Trophoblast cell (in vitro differentiated cells and primary cell): ENCODE data around the gene ELOVL4.

Experiments used
- DNase-seq, 2 donors: peaks; one replicate each; pipeline ENCODE4 v3.0.0-alpha.2; 2016
- H2AFZ ChIP-seq: 2 replicates; pipeline ENCODE4 v1.6.1; 2013; ENCODE audit warnings: low read length, moderate library complexity, mild to moderate bottlenecking; ENCODE audit not compliant: insufficient read depth, poor library complexity
- H2AK5ac ChIP-seq: 2 replicates; pipeline ENCODE4 v1.6.1; 2013; ENCODE audit warnings: mild to moderate bottlenecking, low read length
- H2BK120ac ChIP-seq: 2 replicates; pipeline ENCODE4 v1.6.1; 2013; ENCODE audit warnings: low read length, mild to moderate bottlenecking, moderate library complexity; ENCODE audit not compliant: insufficient read depth, poor library complexity
- H2BK12ac ChIP-seq: 2 replicates; pipeline ENCODE4 v1.6.1; 2013; ENCODE audit warnings: mild to moderate bottlenecking, low read length, moderate library complexity
- H2BK5ac ChIP-seq: 2 replicates; pipeline ENCODE4 v1.6.1; 2013; ENCODE audit warnings: low read length, low read depth, moderate library complexity, mild to moderate bottlenecking; ENCODE audit not compliant: poor library complexity
- H3K14ac ChIP-seq: 2 replicates; pipeline ENCODE4 v1.6.1; 2013; ENCODE audit warnings: mild to moderate bottlenecking, low read length
- H3K18ac ChIP-seq: 2 replicates; pipeline ENCODE4 v1.6.1; 2013; ENCODE audit warnings: mild to moderate bottlenecking, low read length
- H3K23ac ChIP-seq: 2 replicates; pipeline ENCODE4 v1.6.1; 2013; ENCODE audit warnings: low read length
- H3K27ac ChIP-seq: 2 replicates; pipeline ENCODE4 v1.5.1; 2013; ENCODE audit warnings: low read depth, mild to moderate bottlenecking, inconsistent platforms, low read length, moderate library complexity
- H3K27me3 ChIP-seq: 2 replicates; pipeline ENCODE4 v1.6.1; 2013; ENCODE audit warnings: inconsistent platforms, mild to moderate bottlenecking, low read length, moderate library complexity; ENCODE audit not compliant: insufficient read depth
- H3K36me3 ChIP-seq, 2 experiments: 1 replicate in 1 of 2; 2 replicates in 1 of 2; pipeline ENCODE4 v1.6.1; 2013; ENCODE audit warnings: low read length in 2 of 2, mild to moderate bottlenecking in 2 of 2, moderate library complexity in 1 of 2; ENCODE audit not compliant: insufficient read depth in 2 of 2, control insufficient read depth in 1 of 2
- H3K4ac ChIP-seq: 2 replicates; pipeline ENCODE4 v1.6.1; 2013; ENCODE audit warnings: low read depth, mild to moderate bottlenecking, low read length, moderate library complexity
- H3K4me1 ChIP-seq, 2 experiments: 1 replicate in 1 of 2; 2 replicates in 1 of 2; pipeline ENCODE4 v1.6.1; 2013; ENCODE audit warnings: low read length in 2 of 2, mild to moderate bottlenecking in 2 of 2, moderate library complexity in 1 of 2; ENCODE audit not compliant: insufficient read depth in 2 of 2, control insufficient read depth in 1 of 2
- H3K4me2 ChIP-seq: 2 replicates; pipeline ENCODE4 v1.6.1; 2013; ENCODE audit warnings: inconsistent platforms, mild to moderate bottlenecking, low read length, moderate library complexity
- H3K4me3 ChIP-seq: 2 replicates; pipeline ENCODE4 v1.5.1; 2013; ENCODE audit warnings: mild to moderate bottlenecking, low read depth, low read length, inconsistent platforms
- H3K79me1 ChIP-seq: one replicate; pipeline ENCODE4 v1.6.1; 2013; ENCODE audit warnings: low read length
- H3K79me2 ChIP-seq: 2 replicates; pipeline ENCODE4 v1.6.1; 2013; ENCODE audit warnings: low read length, mild to moderate bottlenecking; ENCODE audit not compliant: control insufficient read depth, insufficient read depth, poor library complexity
- H3K9ac ChIP-seq: 2 replicates; pipeline ENCODE4 v1.6.1; 2013; ENCODE audit warnings: mild to moderate bottlenecking, low read length
- H3K9me3 ChIP-seq: 2 replicates; pipeline ENCODE4 v1.6.1; 2013; ENCODE audit warnings: low read depth, mild to moderate bottlenecking, control low read depth, inconsistent platforms, low read length; ENCODE audit not compliant: insufficient read depth
- H4K12ac ChIP-seq: 2 replicates; pipeline ENCODE4 v1.6.1; 2013; ENCODE audit warnings: low read depth, mild to moderate bottlenecking, low read length, moderate library complexity
- H4K8ac ChIP-seq: 2 replicates; pipeline ENCODE4 v1.6.1; 2013; ENCODE audit warnings: low read depth, mild to moderate bottlenecking, low read length, moderate library complexity
- H4K91ac ChIP-seq: one replicate; pipeline ENCODE4 v1.6.1; 2013; ENCODE audit warnings: low read depth, mild to moderate bottlenecking, low read length, moderate library complexity
- WGBS: extraction: QIAGEN DNeasy Blood & Tissue Kit; methylation state at CpG from one replicate; pipeline ENCODE4 v1.1.7; 2013; ENCODE audit warnings: missing lambda C conversion rate; ENCODE audit not compliant: insufficient read length, insufficient coverage; ENCODE audit errors: extremely low coverage; 5-methylcytosine and 5-hydroxymethylcytosine counted together

The ELOVL4 gene

GRCh38 chr6:79869600-79870084 lies 77.7 kb downstream of the ELOVL4 start:
- H2BK12ac ChIP-seq, result no peak overlapping the region
- H4K8ac ChIP-seq, result peak overlapping the region; percentile 76
- H3K4ac ChIP-seq, result no peak overlapping the region
- no peaks in the 10 kb centered on the region for H3K27me3 ChIP-seq
- no peak overlapping the region for H2BK5ac ChIP-seq
- no peaks in the 10 kb centered on the region for H3K79me2 ChIP-seq
- H2BK120ac ChIP-seq, result peak overlapping the region; percentile 20
- H3K79me1 ChIP-seq, result no peaks in the 10 kb centered on the region
- no peak overlapping the region for H3K27ac ChIP-seq
- no peak overlapping the region for H3K18ac ChIP-seq
- H2AFZ ChIP-seq, result no peak overlapping the region
- no peak overlapping the region for H3K23ac ChIP-seq
- H2AK5ac ChIP-seq, result no peak overlapping the region
- no peaks in the 10 kb centered on the region for H3K4me1 ChIP-seq
- WGBS, result no CpG with 5 or more reads among the region's 20 CpGs
- peak overlapping the region; percentile 70 for H3K4me2 ChIP-seq
- H3K36me3 ChIP-seq, result no peaks in the 10 kb centered on the region
- H4K12ac ChIP-seq, result peak overlapping the region; percentile 37
- H4K91ac ChIP-seq, result no peak overlapping the region
- no peaks in the 10 kb centered on the region for H3K9me3 ChIP-seq
- H3K9ac ChIP-seq, result no peak overlapping the region
- H3K14ac ChIP-seq, result no peak overlapping the region
- no peak overlapping the region for H3K4me3 ChIP-seq
- DNase-seq, result peak; percentile 75 to 89

DNA sequence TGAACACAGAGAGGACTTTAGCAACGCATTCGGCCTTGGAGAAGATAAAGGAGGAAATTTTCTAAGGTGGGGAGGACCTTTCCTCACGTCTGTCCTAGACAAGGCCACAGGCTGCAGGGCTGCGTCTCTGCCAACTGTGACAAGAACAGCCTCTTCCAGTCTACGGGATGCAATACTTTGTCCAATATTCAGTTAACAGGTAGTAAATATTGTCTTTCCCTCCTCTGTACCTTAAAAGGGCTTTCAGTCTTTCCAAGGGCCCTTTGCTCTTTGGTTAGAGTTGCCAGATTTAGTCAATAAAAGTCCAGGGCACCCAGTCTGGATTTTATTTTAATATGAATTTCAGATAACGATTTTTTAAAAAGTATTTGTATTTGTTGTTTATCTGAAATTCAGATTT lies 78.2 kb downstream of the ELOVL4 start:
- H2BK12ac ChIP-seq, result no peak overlapping the region
- no peak overlapping the region for H4K91ac ChIP-seq
- H4K8ac ChIP-seq, result no peak overlapping the region
- no peak overlapping the region for H2AK5ac ChIP-seq
- no peak overlapping the region for H3K23ac ChIP-seq
- no peak overlapping the region for H4K12ac ChIP-seq
- no peak overlapping the region for H2BK120ac ChIP-seq
- H3K9ac ChIP-seq, result no peak overlapping the region
- no peaks in the 10 kb centered on the region for H3K36me3 ChIP-seq
- H3K79me1 ChIP-seq, result no peaks in the 10 kb centered on the region
- no peaks in the 10 kb centered on the region for H3K4me1 ChIP-seq
- H3K4me2 ChIP-seq, result no peak overlapping the region
- H2BK5ac ChIP-seq, result no peak overlapping the region
- no peak overlapping the region for H3K4me3 ChIP-seq
- no peak for DNase-seq
- H3K9me3 ChIP-seq, result no peaks in the 10 kb centered on the region
- H3K79me2 ChIP-seq, result no peaks in the 10 kb centered on the region
- no peak overlapping the region for H3K14ac ChIP-seq
- no peak overlapping the region for H3K18ac ChIP-seq
- no peak overlapping the region for H3K27ac ChIP-seq
- no peak overlapping the region for H2AFZ ChIP-seq
- H3K4ac ChIP-seq, result no peak overlapping the region
- no peaks in the 10 kb centered on the region for H3K27me3 ChIP-seq
- WGBS, result no CpG with 5 or more reads among the region's 6 CpGs

DNA sequence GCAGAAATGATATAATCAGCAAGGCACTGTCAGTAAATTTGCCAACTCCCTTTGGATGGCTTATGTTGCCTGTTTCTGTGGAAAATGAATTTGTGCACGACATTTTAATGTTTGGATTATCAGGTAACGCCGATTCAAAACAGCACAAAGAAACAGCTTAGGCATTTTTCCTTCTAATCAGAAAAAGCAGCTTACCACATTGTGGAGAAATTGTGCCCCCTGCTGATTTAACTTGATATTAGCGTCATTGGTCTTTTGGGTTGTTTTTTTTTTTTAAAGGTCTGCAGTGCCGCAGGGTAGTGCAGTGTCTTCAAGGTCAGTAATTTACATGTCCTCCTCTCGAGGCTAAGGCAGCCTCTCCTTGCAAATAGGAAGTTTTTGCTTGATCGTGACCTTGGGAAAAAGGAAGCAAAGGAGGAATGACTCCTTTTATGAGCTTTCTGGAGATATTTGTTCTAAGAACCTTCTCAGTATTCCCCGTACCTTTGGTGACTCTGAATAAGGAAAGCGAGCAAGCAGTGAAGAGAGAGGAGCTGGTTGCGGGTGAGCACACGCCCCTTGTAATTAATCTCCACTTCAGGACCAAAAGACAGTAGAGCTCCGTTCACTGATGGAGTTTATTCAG lies 79.1 kb downstream of the ELOVL4 start:
- H3K4me1 ChIP-seq, result no peaks in the 10 kb centered on the region
- no peak overlapping the region for H3K27ac ChIP-seq
- no peak overlapping the region for H4K8ac ChIP-seq
- no peak overlapping the region for H2AFZ ChIP-seq
- peak overlapping the region; percentile 1 for H3K4me2 ChIP-seq
- no peak overlapping the region for H3K9ac ChIP-seq
- no peak overlapping the region for H2BK120ac ChIP-seq
- H3K36me3 ChIP-seq, result no peaks in the 10 kb centered on the region
- no peaks in the 10 kb centered on the region for H3K79me1 ChIP-seq
- H2BK5ac ChIP-seq, result no peak overlapping the region
- no CpG with 5 or more reads among the region's 12 CpGs for WGBS
- no peak overlapping the region for H3K4ac ChIP-seq
- no peak overlapping the region for H3K4me3 ChIP-seq
- H4K12ac ChIP-seq, result no peak overlapping the region
- H3K79me2 ChIP-seq, result no peaks in the 10 kb centered on the region
- H3K18ac ChIP-seq, result no peak overlapping the region
- H2BK12ac ChIP-seq, result no peak overlapping the region
- H3K14ac ChIP-seq, result no peak overlapping the region
- H3K23ac ChIP-seq, result no peak overlapping the region
- no peak overlapping the region for H4K91ac ChIP-seq
- H3K27me3 ChIP-seq, result no peaks in the 10 kb centered on the region
- H2AK5ac ChIP-seq, result no peak overlapping the region
- H3K9me3 ChIP-seq, result no peaks in the 10 kb centered on the region
- peak; percentile 45 to 87 for DNase-seq
